H1 (cell line): Measurements from ENCODE around the gene PDE4D. TPM values are rescaled to one million over a fixed set of nuclear protein-coding genes. Genes with fewer than 3 reads are reported as not detected.

Experiments used
- CEBPB ChIP-seq: IDR thresholded peaks from 2 replicates; pipeline ENCODE4 v1.6.1; 2012; ENCODE audit warnings: low read depth, low read length
- CHD7 ChIP-seq: fragments of 300-600 bp; sonication (generic); IDR thresholded peaks from 2 replicates; pipeline ENCODE4 v1.7.1; 2012; ENCODE audit warnings: low read length, moderate library complexity, mild to moderate bottlenecking, inconsistent platforms; ENCODE audit not compliant: insufficient replicate concordance
- JUN ChIP-seq: IDR thresholded peaks from 2 replicates; pipeline ENCODE4 v1.6.1; 2011; ENCODE audit warnings: low read depth, mild to moderate bottlenecking, improper control_type of control experiment, low read length
- KDM4A ChIP-seq: IDR thresholded peaks from one replicate; pipeline ENCODE4 v1.7.1; 2012; ENCODE audit warnings: low read depth, mild to moderate bottlenecking, moderate library complexity, low read length, inconsistent platforms; ENCODE audit not compliant: severe bottlenecking
- POLR2AphosphoS5 ChIP-seq: IDR thresholded peaks from 2 replicates; pipeline ENCODE4 v1.6.1; 2011; ENCODE audit warnings: low read depth, low read length
- RBBP5 ChIP-seq: IDR thresholded peaks from 2 replicates; pipeline ENCODE4 v1.7.1; 2012; ENCODE audit warnings: low read depth, mild to moderate bottlenecking, inconsistent platforms, low read length, moderate library complexity, borderline replicate concordance
- RXRA ChIP-seq: IDR thresholded peaks from 2 replicates; pipeline ENCODE4 v1.6.1; 2011; ENCODE audit warnings: low read depth, mild to moderate bottlenecking, low read length, moderate library complexity; ENCODE audit not compliant: insufficient read depth
- SIX5 ChIP-seq: IDR thresholded peaks from 2 replicates; pipeline ENCODE4 v1.6.1; 2011; ENCODE audit warnings: mild to moderate bottlenecking, low read depth, low read length
- SP1 ChIP-seq: IDR thresholded peaks from 2 replicates; pipeline ENCODE4 v1.6.1; 2011; ENCODE audit warnings: low read depth, low read length
- TBP ChIP-seq: IDR thresholded peaks from 2 replicates; pipeline ENCODE4 v1.6.1; 2011; ENCODE audit warnings: low read depth, low read length, improper control_type of control experiment
- polyA plus RNA-seq, 7 experiments: library from polyadenylated mRNA; depleted of rRNA in 3 of 7; stranded (reverse) in 5 of 7; unstranded in 2 of 7; fragments of >200 nt in 5 of 7; fragments of 200-250 nt in 2 of 7; gene quantifications; 1 replicate in 5 of 7; 2 replicates in 1 of 7; 4 replicates in 1 of 7; pipeline versions ENCODE4 v1.2.1 to v1.2.3, GENCODE V29; 2011 to 2013; ENCODE audit warnings: missing spikeins in 2 of 7, mixed read lengths in 2 of 7
- total RNA-seq: library from RNA; stranded (reverse); fragmentation: NEBNext Ultra II Directional; extraction: Animal tissue kit (Norgen Biotek cat#: 25700); gene quantifications from 2 replicates; pipeline ENCODE4 v1.2.1, GENCODE V29; 2021
- TF ChIP-seq, protein P1 (sequence below): IDR thresholded peaks from 2 replicates; pipeline ENCODE4 v1.6.1; 2012; ENCODE audit warnings: inconsistent platforms

The PDE4D gene
- total and polyA plus RNA-seq, 2 of the 8 experiments (the other 6 are each of a cell fraction or from before 2014, with no cell fraction given), result 2.3 to 3.7 TPM

DNA sequence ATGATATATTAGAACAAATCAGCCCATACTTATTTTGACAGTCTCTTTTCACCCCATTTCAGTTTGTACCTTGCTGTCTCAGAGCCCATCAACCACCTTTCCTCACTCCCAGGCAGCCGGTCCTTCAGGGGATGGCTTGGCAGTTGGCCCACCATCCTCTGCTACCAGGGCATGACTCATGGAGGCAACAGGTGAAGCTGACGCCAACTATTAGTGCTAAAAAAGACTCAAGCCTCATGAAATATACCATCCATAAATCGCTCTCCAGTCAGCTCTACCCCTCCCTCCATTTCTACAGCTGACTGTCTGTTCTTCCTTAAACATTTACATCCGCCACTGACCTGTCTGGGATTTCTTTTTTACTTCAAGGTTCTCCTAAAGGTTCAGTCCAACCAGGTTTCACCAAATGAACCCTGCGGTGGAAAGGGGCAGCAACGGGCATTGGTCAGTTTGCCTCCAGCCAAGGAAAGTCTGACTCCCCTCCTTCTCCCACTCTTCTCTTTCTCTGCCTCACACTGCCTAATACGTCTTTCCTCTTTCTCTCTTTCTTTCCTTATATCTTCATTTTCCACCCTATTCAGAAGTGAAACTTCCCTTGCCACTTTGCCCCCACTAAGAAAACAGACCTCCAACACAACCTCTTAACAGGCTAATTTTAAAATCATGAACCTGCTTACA is 871.5 kb downstream of the PDE4D start (continued):
- TF ChIP-seq CHD7 (no peak), RXRA (no peak), SP1 (no peak), JUN (no peak), KDM4A (no peak), POLR2AphosphoS5 (no peak), RBBP5 (no peak), TBP (no peak), SIX5 (no peak), CEBPB (no peak)
- TF ChIP-seq, protein P1, sequence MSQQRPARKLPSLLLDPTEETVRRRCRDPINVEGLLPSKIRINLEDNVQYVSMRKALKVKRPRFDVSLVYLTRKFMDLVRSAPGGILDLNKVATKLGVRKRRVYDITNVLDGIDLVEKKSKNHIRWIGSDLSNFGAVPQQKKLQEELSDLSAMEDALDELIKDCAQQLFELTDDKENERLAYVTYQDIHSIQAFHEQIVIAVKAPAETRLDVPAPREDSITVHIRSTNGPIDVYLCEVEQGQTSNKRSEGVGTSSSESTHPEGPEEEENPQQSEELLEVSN, result no peak
